GM21786 (cell line): ENCODE data around the gene KCNMA1.
"Not testable (repeated sequence)": the region's sequence is repeated elsewhere in the genome, so short reads cannot be mapped to it uniquely, and the experiment has no call there.

ENCODE experiments used
- ATAC-seq: cut with Tn5 transposase; IDR thresholded peaks from one replicate; pipeline ENCODE4 v1.9.1; 2021; ENCODE audit not compliant: unreplicated experiment

KCNMA1 gene

DNA sequence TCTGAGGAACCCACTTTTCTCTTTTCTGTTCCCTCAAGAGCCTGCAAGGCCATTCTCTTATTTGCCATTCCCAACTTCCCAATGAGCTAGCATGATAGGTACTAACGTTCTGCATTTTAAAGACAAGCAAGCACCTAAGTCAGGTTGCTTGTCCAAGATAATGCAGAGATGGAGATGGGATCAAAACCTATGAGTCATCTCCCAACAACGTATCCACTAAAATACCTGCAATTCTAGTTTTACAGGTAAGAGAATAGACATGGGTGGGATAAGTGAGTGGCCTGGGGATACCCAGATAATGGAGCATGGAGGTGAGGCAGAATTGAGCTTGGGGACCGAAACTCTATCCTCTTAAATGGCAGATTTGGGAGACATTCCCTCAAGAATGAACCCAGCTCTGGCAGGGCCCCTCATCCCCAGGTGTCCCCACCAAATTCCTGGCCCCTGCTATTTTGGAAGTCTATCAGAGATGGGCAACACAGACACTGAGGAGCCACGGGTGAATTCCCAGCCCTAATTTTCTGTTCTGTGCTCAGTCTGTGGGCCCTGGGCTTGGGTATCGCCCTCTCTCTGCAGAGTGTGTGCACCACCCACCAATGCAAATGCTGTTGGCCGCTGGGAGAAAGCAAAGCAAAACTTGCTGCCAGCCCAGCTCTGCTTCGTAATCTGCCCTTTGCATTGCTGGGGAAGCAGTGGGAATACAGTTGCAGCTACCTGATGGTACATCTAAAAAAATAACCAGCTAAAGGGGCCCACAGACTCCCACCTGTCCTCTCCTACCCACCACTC, 98.3 kb downstream of the KCNMA1 start:
- no peak for ATAC-seq

DNA sequence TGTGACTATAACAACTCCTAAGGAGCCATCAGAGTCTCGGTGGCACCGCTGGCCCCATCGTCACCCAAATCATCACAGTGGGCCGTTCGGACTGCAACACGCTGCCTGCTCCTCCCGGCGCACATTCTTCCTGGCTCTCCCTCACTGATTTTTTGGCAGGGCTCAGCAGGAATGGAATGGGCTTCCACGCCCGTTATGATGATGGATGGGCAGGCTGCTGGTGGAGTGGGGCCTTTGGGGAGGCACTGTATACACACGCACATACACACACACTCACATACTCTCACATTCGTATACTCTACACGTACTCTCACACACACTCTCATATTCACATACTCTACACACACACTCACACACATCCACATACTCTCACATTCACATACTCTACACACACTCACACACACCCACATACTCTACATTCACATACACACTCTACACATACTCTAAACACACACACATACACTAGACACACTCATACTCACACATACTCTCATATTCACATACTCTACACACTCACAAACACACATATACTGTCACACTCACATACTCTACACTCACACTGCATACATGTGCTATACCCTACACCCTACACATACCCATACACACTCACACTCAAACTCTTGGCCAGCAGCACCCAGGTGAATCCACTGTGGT, 99.8 kb downstream of the KCNMA1 start:
- ATAC-seq = no peak

DNA sequence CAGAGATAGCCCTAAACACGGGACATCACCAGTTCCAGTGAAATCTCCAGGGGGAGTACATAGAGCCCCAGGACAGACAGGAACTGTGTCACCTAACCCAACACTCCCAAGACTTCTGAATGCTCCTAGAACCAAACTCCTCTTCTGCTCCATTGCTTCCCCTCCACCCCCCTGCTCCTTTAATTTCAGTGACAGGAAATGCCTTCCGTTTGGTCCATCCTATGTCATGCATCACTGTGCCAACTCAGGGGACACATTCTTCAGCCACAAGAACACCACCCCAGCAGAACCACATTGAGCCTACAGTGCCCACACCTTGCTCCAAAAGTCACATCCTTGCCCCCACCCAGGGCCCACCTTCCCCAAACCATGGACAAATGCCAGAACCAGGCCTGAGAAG, 100.5 kb downstream of the KCNMA1 start:
- no peak for ATAC-seq

DNA sequence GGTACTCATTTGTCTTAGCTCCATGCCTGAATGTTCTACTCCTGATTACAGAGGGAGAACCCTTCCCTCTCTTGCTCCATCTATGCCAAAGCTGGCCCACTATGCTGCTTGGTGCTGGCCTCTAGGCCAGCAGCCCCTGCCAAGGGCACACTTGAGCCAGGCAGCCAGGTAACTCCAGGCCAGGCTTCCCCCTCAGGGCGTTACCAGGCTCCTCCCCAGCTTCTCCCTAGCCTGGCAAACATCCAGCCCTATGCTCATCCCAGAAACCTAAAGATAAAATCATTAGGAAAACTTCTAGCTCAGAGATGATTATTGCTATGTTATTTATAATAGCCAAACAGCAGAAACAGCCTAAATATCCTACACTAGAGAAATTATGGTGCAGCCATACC, 103.7 kb downstream of the KCNMA1 start:
- no peak for ATAC-seq

DNA sequence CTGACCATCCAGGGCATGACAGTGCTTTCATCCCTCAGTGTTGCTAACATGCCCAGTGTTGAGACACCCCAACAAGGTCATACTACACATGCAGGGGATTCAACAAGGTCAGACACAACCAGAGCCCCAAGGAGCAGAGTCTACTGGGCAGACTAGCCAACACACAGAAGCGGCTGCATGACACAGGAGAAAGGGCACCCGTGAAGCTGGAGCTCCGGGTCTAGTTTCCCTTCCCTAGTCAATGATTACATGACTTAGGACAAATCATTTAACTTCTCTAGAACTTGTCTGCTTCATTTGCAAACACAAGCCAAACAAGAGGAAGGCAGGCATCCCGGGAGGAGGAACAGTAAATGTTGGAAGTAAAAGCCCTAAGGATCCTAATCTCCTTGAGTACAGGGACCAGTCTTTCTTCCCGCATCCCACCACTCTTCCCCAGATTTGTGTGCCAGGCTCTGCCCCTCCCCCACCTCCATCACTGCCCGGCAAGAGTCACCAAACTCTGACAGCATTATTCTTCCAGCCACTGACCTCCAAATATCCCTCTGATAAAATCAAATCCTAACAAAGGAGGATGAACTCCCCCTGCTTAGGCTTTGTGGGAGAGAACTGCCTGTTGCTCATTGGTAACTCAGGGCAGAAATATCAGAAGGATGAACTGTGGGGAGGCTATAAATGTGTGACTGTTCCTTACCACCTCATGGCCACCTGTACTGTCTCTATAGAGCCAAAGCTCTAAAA, 104.3 kb downstream of the KCNMA1 start:
- ATAC-seq = no peak

DNA sequence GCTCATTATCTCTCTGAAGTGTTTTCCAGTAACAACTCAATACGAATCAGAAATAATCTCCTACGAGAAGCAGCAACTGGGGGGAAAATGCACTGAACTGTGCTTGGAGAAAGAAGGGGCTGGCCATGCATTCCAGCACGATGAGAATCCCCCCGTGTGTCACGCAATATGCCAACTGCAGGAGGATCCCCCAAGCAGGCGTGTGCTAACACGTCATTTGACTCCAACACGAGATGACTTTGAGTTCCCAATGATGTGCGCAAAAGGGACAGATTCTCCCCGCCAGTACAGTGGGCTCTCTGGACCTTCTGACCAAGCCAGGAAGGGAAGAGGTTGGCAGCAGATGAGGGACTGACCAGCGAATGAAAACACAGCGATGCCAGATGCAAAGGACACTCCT, 105.5 kb downstream of the KCNMA1 start:
- no peak for ATAC-seq

DNA sequence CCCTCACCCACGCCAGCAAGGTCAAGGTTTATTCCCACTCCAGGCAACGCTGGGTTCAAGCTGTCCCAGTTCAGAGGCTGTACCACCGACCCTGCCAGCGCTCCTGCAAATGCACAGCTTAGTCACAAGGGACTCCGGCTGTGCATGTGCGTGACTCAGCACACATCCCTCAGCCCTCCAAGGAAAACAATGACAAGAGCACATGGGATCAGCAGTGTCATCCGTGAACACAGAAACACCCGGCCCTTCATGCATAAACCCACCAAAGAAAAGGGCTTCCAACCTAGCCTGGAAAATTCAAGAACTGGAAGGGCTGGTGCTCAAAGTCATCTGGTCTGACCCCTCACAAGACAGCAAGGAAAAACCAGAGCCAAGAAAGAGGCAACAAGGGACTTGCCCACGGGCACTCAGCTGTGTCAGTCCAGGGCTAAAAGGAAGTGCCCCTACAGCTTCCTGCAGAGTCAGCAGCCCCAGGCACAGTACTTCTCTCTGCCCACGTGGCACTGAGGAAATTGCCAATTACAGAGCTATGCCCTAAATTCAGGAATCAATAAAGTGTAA, 106.1 kb downstream of the KCNMA1 start:
- ATAC-seq = no peak

DNA sequence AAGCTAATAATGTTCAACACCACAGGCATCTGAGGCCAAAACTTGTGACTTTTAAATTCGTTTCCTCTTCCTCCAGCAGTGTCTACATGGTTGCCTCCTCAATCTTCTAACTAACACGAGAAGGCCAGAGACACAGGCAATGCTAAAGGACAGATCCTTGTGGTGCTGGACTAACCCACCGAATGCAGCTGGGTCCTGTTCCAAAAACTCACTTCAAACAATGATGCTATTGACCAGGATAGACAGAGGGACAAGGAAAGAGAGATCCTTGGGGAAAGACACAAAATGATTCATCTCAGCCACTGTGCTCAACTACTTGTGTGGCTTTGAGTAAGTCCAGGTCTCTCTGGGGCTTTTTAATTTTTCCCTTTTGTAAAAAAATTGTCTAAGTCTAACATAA, 107.6 kb downstream of the KCNMA1 start:
- no peak for ATAC-seq

DNA sequence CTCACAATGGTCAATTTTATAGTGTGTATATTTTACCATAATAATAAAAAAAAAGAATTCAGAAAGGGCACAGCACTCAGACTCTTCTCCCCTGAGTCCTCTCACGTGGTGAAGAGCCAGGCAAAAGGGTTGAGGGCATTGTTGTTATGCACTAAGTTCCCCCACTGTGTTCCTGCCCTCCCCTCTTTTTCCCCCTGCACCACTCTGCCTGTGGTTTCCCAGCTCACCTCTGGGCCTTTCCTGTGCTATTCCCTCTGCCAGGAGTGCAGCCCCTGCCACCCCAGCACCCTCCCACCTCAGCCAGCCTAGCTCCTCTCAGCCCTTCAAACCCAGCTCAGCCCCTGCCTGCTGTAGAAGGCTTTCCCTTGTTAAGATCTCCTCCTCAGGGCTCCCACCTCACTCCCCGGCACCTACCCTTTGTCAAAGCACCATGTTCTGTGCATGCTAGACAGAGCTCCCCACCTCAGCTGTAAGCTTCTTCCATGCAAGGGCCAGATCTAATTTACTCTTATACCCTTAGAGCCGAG, 108.5 kb downstream of the KCNMA1 start:
- no peak for ATAC-seq

DNA sequence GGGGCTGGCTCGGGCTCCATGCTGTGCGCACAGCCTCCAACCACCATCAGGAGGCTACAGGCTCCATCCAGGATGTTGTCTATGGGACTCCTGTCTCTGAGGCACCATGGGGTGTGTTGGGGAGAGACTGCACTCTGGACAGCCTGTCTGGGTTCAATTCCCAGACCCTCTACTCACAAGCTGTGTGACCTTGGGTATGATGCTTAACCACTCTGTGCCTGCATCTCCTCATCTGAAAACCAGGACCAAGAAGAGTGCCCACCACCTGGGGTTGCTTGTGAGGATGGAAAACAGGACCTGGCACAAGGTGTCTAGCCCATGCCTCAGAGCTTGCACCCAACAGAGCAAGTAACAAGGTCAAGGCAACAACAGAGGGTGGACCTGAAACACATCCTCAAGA, 109.8 kb downstream of the KCNMA1 start:
- no peak for ATAC-seq

DNA sequence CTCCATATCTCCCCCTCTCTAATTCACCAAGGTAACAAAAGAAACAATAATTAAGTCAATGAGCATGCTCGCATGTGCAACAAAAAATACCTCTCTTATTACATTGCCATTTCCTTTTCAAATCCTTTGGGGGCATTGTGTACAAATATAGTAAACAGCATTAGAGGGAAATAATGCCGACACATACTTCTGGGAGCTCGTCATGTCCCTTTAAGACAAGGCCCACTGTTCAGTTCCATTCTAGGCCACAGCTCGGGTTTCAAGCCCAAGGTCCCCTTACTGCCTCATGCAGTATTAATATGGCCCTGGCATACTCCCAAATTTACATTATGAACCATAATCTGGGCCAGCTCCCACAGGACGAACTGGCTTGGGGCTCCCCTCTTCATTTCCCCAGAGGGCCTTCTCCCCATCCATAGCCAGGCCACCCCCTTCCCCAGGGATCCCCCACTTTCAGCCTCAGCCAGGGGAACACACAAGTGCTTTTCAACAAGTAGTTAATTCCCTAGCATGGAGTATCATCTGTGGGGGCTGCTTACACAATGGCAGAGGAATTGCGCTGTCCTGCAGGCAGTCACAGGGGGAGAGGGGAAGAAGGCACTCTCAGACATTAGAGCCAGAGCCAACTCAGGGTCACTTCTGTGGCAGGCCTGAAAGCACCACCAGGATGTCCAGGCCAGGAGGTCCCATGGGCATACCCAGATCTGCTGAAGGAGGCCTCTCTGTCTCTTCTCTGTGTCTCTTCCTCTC, 110.6 kb downstream of the KCNMA1 start:
- ATAC-seq = no peak

DNA sequence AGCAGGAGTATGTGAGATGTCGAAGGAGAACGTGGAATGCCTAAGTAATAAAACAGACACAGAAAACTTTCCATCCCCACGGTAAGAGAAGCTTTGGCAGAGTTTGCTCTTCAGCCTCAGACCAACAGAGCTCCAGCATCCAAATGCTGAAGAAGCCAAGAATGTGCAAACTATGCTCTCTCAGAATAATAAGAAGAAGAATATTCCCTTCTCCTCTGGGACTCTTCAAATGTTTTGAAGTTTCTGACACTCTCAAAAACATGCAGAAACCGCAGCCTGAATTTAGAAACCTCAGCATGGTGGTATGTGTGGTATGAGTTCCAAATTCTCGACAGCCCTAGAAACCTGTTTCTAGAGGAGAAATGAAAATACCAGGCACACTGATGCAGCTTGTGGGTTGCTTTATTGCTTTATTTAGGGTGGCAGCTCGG, 113.3 kb downstream of the KCNMA1 start:
- no peak for ATAC-seq

DNA sequence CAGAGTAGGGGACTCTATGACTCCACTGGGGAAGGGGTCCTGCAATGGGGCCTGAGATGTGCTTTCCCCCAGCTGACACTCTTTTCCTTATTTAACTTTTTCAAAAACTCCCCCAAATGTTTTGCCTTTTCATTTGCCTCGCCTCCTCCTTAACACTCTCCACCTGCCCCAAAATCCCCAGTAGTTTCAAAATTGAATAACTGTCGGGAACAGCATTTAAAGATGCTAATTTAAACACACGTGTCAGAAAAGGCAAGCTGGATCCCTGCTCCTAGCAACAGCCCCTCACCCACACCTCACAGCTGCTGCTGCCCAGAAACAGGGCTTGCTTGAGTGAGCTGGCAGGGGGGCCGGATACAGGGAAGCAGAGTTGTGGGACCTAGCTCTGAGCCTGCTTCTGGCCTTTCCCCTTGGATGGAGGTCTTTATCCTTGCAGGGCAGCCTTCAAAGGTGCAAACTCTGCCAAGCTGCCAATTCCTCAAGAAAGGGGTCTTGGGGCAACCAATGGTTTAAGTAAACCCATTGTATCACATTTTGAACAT, 115.3 kb downstream of the KCNMA1 start:
- ATAC-seq = no peak

DNA sequence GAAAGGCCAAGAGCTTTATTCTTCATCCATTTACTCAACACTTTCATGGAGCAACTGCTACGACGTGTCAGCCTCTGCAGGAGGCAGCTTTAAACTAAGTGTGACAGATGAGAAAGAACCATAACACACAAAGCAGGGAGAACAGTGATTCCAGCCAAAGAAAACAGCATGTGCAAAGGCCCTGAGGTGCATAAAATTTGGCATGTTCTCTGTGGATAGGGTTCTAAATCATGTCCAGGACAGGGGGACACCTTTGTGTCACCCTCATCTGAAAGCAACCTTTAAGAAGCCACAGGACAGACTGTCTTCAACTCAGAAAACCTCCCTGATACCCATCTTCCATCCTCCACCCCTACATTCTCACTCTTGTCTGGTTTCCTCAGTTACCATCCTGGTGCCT, 116.6 kb downstream of the KCNMA1 start:
- no peak for ATAC-seq

DNA sequence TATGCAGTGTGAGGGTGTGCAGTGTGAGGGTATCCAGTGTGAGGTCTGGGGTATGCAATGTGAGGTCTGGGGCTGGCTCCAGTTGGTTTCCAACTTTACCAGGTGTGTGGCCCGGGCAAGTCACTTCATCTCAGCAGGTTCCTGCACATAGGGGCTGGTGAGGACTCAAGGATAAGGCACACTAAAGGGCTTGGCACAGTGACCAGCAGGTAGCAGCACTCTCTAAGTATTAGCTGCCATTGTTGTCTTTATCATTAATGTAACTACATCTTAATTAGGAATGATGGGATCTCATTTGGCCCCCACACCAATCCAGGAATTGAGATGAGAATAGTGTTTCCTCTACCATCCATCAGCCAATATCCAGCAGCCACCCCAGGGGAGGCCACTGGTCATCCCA, 117.3 kb downstream of the KCNMA1 start:
- no peak for ATAC-seq

DNA sequence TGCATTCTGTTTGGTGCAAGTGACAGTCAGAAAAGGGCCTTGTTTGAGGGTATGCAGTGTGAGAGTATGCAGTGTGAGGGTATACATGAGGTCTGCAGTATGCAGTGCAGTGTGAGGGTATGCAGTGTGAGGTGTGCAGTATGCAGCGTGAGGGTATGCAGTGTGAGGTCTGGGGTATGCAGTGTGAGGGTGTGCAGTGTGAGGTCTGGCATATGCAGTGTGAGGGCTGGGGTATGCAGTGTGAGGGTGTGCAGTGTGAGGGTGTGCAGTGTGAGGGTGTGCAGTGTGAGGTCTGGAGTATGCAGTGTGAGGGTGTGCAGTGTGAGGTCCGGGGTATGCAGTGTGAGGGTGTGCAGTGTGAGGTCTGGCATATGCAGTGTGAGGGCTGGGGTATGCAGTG, 117.8 kb downstream of the KCNMA1 start:
- ATAC-seq = not testable (repeated sequence)

DNA sequence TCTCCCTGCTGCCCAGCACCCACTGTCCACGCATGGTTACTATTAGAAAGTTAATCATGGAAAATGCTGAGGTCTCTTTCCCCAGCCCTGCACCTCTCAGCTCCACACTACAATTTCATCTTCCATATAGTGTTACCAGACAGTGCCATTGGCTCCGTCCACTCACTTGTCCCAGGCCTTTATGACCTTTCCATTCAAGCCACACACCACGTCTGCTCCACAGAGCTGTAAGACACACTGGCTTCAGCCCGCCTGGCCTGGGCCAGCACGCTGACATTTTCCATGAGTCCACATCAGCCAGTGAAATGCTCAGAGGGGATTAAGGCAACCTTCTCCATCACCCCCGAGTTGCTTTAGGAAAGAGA, 118.7 kb downstream of the KCNMA1 start:
- no peak for ATAC-seq

DNA sequence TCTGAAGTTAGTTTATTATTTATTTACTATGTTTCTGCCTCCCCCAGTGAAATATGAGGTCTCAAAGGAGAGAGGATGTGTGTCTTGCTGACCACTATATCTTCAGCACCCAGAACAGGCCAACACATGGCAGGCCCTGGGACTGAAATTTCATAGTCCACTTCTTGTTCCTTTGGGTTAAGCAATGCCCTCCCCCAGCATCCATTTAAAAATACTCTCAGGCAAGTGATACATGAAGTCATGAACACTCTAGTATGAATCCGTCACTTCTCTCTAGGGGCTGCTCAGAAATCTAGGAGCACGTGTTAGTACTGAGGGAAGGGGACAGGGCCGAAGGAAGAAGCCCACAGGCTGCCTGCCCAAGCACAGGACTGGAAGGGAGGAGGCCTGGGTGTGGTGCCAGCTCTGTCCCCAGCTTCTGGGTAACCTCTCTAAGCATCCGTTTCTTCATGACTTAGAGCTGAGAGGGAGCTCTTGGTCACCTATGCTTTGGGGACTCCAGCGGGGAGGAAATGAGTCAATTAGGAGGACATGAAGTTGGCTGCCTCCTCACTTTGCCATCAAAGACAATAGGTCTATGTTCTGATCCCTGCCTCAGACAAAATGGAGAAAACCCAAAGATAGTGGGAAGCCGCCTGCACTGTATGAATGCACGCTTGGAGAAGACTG, 119.2 kb downstream of the KCNMA1 start:
- ATAC-seq = no peak

DNA sequence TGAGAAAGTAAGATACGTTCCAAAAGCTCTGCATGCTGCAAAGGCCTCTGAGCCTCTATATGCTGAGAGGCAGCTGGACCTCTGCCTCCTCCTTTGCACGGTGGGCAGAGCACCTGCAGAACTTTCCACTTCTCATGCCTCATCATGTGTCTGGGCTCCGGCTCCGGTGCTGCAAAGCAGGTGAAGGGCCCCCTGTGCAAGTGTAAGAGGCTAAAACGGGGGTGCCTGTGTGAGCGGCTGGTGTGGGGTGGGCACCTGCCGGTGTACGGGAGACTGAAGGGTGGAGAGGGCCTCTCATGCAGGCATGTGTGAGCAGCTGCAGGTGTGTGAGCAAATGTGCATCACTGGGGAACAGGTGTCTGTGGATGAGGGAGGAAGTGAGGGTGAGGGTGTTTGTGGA, 121.0 kb downstream of the KCNMA1 start:
- ATAC-seq = no peak

DNA sequence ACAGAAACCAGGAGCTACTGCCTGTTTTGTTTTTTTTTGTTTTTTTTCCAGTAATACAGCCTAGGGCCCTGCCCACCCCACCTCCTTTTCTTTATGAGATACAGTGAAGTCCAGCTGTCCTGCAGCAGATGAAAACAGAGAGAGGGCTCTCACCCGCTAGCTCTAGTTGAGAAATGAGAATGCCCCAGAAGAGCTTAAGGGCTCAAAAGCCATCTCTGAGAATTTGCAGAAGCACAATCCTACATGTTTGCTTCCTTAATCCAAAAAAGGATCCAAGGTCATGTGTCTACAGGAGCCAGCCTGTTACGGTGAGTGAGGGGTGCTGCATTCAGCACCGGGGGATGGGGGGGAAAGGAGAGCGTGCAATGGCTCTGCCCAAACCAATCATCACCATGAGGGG, 122.7 kb downstream of the KCNMA1 start:
- no peak for ATAC-seq
